Gastrocnemius medialis (tissue), 4 donors: ENCODE data around the gene CEP112. TPM values are rescaled to one million over a fixed set of nuclear protein-coding genes. Genes with fewer than 3 reads are reported as not detected.
"Not testable (repeated sequence)": the region's sequence is repeated elsewhere in the genome, so short reads cannot be mapped to it uniquely, and the experiment has no call there.

Source experiments
- ATAC-seq, 2 donors: fragments of 150-250 bp; one replicate each; pipeline ENCODE4 v1.9.1; 2016
- DNase-seq, 2 donors: peaks; one replicate each; pipeline ENCODE4 v3.0.0-alpha.2; 2019
- H3K27ac ChIP-seq, 4 donors: fragments of 200-600 bp; sonication (generic); 1 replicate in 1 of 4; 2 replicates in 3 of 4; pipeline ENCODE4 v1.5.1; 2016 to 2018; ENCODE audit warnings: mild to moderate bottlenecking in 2 of 4, moderate library complexity in 1 of 4
- H3K27me3 ChIP-seq, 3 donors: fragments of 200-600 bp; sonication (generic) in 2 of 3; 1 replicate in 1 of 3; 2 replicates in 2 of 3; pipeline versions ENCODE4 v1.5.1 to v1.6.0; 2016 to 2019; ENCODE audit warnings: mild to moderate bottlenecking in 1 of 3, moderate library complexity in 1 of 3
- H3K36me3 ChIP-seq, 2 donors: fragments of 200-600 bp; sonication (generic) in 1 of 2; one replicate each; pipeline ENCODE4 v1.5.1; 2017 to 2018
- H3K4me1 ChIP-seq, 2 donors: fragments of 200-600 bp; sonication (generic) in 1 of 2; one replicate each; pipeline ENCODE4 v1.5.1; 2016 to 2017; ENCODE audit warnings: mild to moderate bottlenecking in 2 of 2
- H3K4me3 ChIP-seq, 4 donors: fragments of 200-600 bp; sonication (generic) in 3 of 4; 1 replicate in 1 of 4; 2 replicates in 3 of 4; pipeline ENCODE4 v1.5.1; 2016 to 2019; ENCODE audit warnings: mild to moderate bottlenecking in 2 of 4
- H3K9me3 ChIP-seq, 3 donors: fragments of 200-600 bp; sonication (generic) in 2 of 3; 1 replicate in 1 of 3; 2 replicates in 2 of 3; pipeline ENCODE4 v1.5.1; 2016 to 2019
- CTCF ChIP-seq, 5 experiments: fragments of 450-650 bp in 3 of 5; fragments of 200-600 bp in 2 of 5; sonication (generic) in 2 of 5; IDR thresholded peaks in 4 of 5; conservative IDR thresholded peaks in 1 of 5; 1 replicate in 4 of 5; 2 replicates in 1 of 5; pipeline ENCODE4 v1.5.1; 2016 to 2019; ENCODE audit warnings: antibody characterized with exemption in 5 of 5, mild to moderate bottlenecking in 3 of 5, moderate library complexity in 3 of 5
- POLR2A ChIP-seq, 2 donors: fragments of 450-650 bp; IDR thresholded peaks; one replicate each; pipeline ENCODE4 v1.6.1; 2017; ENCODE audit warnings: antibody characterized with exemption in 2 of 2, mild to moderate bottlenecking in 2 of 2, moderate library complexity in 2 of 2
- in situ Hi-C, 4 donors: fragments of 200-750 bp; cut with MboI; loops; one replicate each; pipeline versions ENCODE4 v1.15.0 to v1.8.0; 2017; ENCODE audit warnings: low sequenced_read_pairs in 4 of 4
- intact Hi-C: fragments of 100-400 bp; cut with DNase I; formaldehyde crosslinking; loops from one replicate; pipeline ENCODE4 v1.15.1; 2023; ENCODE audit warnings: low total_unique reads
- total RNA-seq, 4 donors: library from RNA; depleted of rRNA; stranded (reverse); fragments of >200 nt; gene quantifications; one replicate each; pipeline versions ENCODE4 v1.1.0 to v1.2.3, GENCODE V29; 2016

Gene CEP112
- total RNA-seq, 4 donors from 2014 or later = 6.1 to 8.7 (median 7.1) TPM

- Histone ChIP-seq H3K9me3 (no peaks in the 10 kb centered on the region), H3K4me3 (no peak overlapping the region), H3K27ac (no peak overlapping the region), H3K36me3 (no peaks in the 10 kb centered on the region), H3K4me1 (peaks cover 9 to 23% of the 10 kb centered on the region in 2 donors), H3K27me3 (no peaks in the 10 kb centered on the region)
- no peak for TF ChIP-seq POLR2A (IDR thresholded peaks at IDR 0.05)
- no peak for TF ChIP-seq CTCF (IDR thresholded peaks at IDR 0.05 in 4 of 5, conservative IDR thresholded peaks at IDR 0.05 in 1 of 5)
- in situ Hi-C loops = loop anchor here (5.0 to 25.0 kb wide), 4 partner anchors 875 to 938 kb away; no protein-coding TSS in a partner anchor
- DNase-seq = no peak
- ATAC-seq = no peak
- intact Hi-C loops = loop anchor here (5.0 kb wide), 2 partner anchors 748 to 878 kb away; no protein-coding TSS in a partner anchor
Measured at GRCh38 chr17:66169839-66170238, 22.1 kb downstream of the CEP112 start.

- ATAC-seq = no peak
- H3K4me1 ChIP-seq = peaks cover 6 to 20% of the 10 kb centered on the region in 2 donors
Measured at GRCh38 chr17:66167189-66167815, 24.6 kb downstream of the CEP112 start.

GRCh38 chr17:66165537-66166123 is 26.3 kb downstream of the CEP112 start:
- DNase-seq = no peak
- H3K4me1 ChIP-seq = peaks cover 0 to 3% of the 10 kb centered on the region in 2 donors
- no peaks in the 10 kb centered on the region for H3K9me3 ChIP-seq
- no peak overlapping the region for H3K4me3 ChIP-seq
- no peak for TF ChIP-seq POLR2A (IDR thresholded peaks at IDR 0.05)
- peak; percentile 57 to 66 (median 63) for TF ChIP-seq CTCF (IDR thresholded peaks at IDR 0.05 in 4 of 5, conservative IDR thresholded peaks at IDR 0.05 in 1 of 5)
- intact Hi-C loops (loop anchor here (1.0 to 5.0 kb wide), 3 partner anchors 743 to 934 kb away; no protein-coding TSS in a partner anchor), in situ Hi-C loops (loop anchor here (5.0 to 25.0 kb wide), 4 partner anchors 871 to 933 kb away; no protein-coding TSS in a partner anchor)
- no peak for ATAC-seq
- no peak overlapping the region for H3K27ac ChIP-seq
- H3K27me3 ChIP-seq = no peaks in the 10 kb centered on the region
- H3K36me3 ChIP-seq = no peaks in the 10 kb centered on the region

More at GRCh38 chr17:66167189-66167815, 24.6 kb downstream of the CEP112 start:
- in situ Hi-C loops = loop anchor here (5.0 to 25.0 kb wide), 4 partner anchors 873 to 935 kb away; no protein-coding TSS in a partner anchor
- Histone ChIP-seq H3K27me3 (no peaks in the 10 kb centered on the region), H3K9me3 (no peaks in the 10 kb centered on the region), H3K27ac (no peak overlapping the region), H3K4me3 (no peak overlapping the region), H3K36me3 (no peaks in the 10 kb centered on the region)
- TF ChIP-seq CTCF (IDR thresholded peaks at IDR 0.05 in 4 of 5, conservative IDR thresholded peaks at IDR 0.05 in 1 of 5) (no peak), POLR2A (IDR thresholded peaks at IDR 0.05) (no peak)
- intact Hi-C loops = loop anchor here (5.0 kb wide), 2 partner anchors 745 to 875 kb away; no protein-coding TSS in a partner anchor
- DNase-seq = no peak

- DNase-seq, H3K27ac ChIP-seq, H3K36me3 ChIP-seq, ATAC-seq, H3K9me3 ChIP-seq, intact Hi-C loops, H3K4me3 ChIP-seq, H3K4me1 ChIP-seq, H3K27me3 ChIP-seq: not testable (repeated sequence)
- in situ Hi-C loops = loop anchor here in 2 of 4 donors (25.0 kb wide), 1 partner anchor 868 kb away; no protein-coding TSS in a partner anchor
Measured at GRCh38 chr17:66155055-66155454, 36.9 kb downstream of the CEP112 start.

- intact Hi-C loops (no loop called here), in situ Hi-C loops (loop anchor here in 2 of 4 donors (25.0 kb wide), 1 partner anchor 865 kb away; no protein-coding TSS in a partner anchor)
- DNase-seq = no peak
- no peaks in the 10 kb centered on the region for H3K9me3 ChIP-seq
- H3K27me3 ChIP-seq = no peaks in the 10 kb centered on the region
- H3K36me3 ChIP-seq = no peaks in the 10 kb centered on the region
- TF ChIP-seq POLR2A (IDR thresholded peaks at IDR 0.05) = no peak
- no peak for TF ChIP-seq CTCF (IDR thresholded peaks at IDR 0.05 in 4 of 5, conservative IDR thresholded peaks at IDR 0.05 in 1 of 5)
- H3K4me3 ChIP-seq = no peak overlapping the region
- no peaks in the 10 kb centered on the region for H3K4me1 ChIP-seq
- H3K27ac ChIP-seq = no peak overlapping the region
- ATAC-seq = no peak
Measured at GRCh38 chr17:66152756-66153155, 39.2 kb downstream of the CEP112 start.
